ENCODE data around the gene CHD8.

CHD8 gene

GRCh38 chr14:21398901-21399300 lies 57.0 kb downstream of the CHD8 start:
- ChIA-PET POLR2A (ENCODE audit: low non-redundant PET) (no interaction called here), CTCF (no interaction called here)
- no peak for DNase-seq (ENCODE audit: low spot score)
- no peak overlapping the region for H3K27ac ChIP-seq
- TF ChIP-seq CTCF (conservative IDR thresholded peaks at IDR 0.05; ENCODE audit: low read depth): no peak

- POLR2A ChIA-PET (ENCODE audit: low non-redundant PET): no interaction called here
- H3K27ac ChIP-seq: no peak overlapping the region
- CTCF ChIA-PET: interaction anchor here (0.6 to 1.1 kb wide), 3 partner anchors 9 to 130 kb away, joined by 3 read pairs; no protein-coding TSS in a partner anchor
- DNase-seq (ENCODE audit: low spot score): no peak
- TF ChIP-seq CTCF (conservative IDR thresholded peaks at IDR 0.05; ENCODE audit: low read depth): no peak
Observed at GRCh38 chr14:21395450-21395849, 60.5 kb downstream of the CHD8 start.

- TF ChIP-seq CTCF (conservative IDR thresholded peaks at IDR 0.05; ENCODE audit: low read depth): no peak
- ChIA-PET POLR2A (ENCODE audit: low non-redundant PET) (no interaction called here), CTCF (interaction anchor here (0.6 kb wide), 1 partner anchor 76 kb away, joined by 3 read pairs; no protein-coding TSS in a partner anchor)
- no peak for DNase-seq (ENCODE audit: low spot score)
- peak overlapping the region; percentile 91 for H3K27ac ChIP-seq
Observed at GRCh38 chr14:21385188-21385904, 70.6 kb downstream of the CHD8 start.

GRCh38 chr14:21384494-21384851 lies 71.5 kb downstream of the CHD8 start:
- TF ChIP-seq CTCF (conservative IDR thresholded peaks at IDR 0.05; ENCODE audit: low read depth): no peak
- CTCF ChIA-PET: interaction anchor here (0.5 kb wide), 1 partner anchor 1047 kb away, joined by 9 read pairs; no protein-coding TSS in a partner anchor
- POLR2A ChIA-PET (ENCODE audit: low non-redundant PET): no interaction called here
- peak overlapping the region; percentile 91 for H3K27ac ChIP-seq
- peak; percentile 16 for DNase-seq (ENCODE audit: low spot score)

GRCh38 chr14:21383848-21384493 lies 72.0 kb downstream of the CHD8 start, which contains the start of gene SUPT16H:
Gene SUPT16H, minus strand, starts transcription at chr14:21384019. Its CDS starts 92 bp downstream, at chr14:21383927.
- DNase-seq (ENCODE audit: low spot score): peak; percentile 88
- CTCF ChIA-PET: interaction anchor here (0.5 kb wide), 1 partner anchor 1046 kb away, joined by 9 read pairs; no protein-coding TSS in a partner anchor
- TF ChIP-seq CTCF (conservative IDR thresholded peaks at IDR 0.05; ENCODE audit: low read depth): no peak
- POLR2A ChIA-PET (ENCODE audit: low non-redundant PET): interaction anchor here (0.6 kb wide), 1 partner anchor 88 kb away, joined by 3 read pairs; no protein-coding TSS in a partner anchor
- peak within 1 kb of the TSS; percentile 91 for H3K27ac ChIP-seq

Measured in RWPE1 (cell line).